Tongue (tissue), 2 donors: ENCODE data around the gene GUCY2D. TPM values are rescaled to one million over a fixed set of nuclear protein-coding genes. Genes with fewer than 3 reads are reported as not detected.
"Not testable (repeated sequence)": the region's sequence is repeated elsewhere in the genome, so short reads cannot be mapped to it uniquely, and the experiment has no call there.

Source experiments
- DNase-seq: peaks from one replicate; pipeline ENCODE4 v3.0.0-alpha.2; 2015
- total RNA-seq: library from RNA; depleted of rRNA; stranded (reverse); fragments of >200 nt; gene quantifications from one replicate; pipeline ENCODE4 v1.2.3, GENCODE V29; 2014

Gene GUCY2D
- total RNA-seq, 1 donor from 2014 or later = not detected

DNA sequence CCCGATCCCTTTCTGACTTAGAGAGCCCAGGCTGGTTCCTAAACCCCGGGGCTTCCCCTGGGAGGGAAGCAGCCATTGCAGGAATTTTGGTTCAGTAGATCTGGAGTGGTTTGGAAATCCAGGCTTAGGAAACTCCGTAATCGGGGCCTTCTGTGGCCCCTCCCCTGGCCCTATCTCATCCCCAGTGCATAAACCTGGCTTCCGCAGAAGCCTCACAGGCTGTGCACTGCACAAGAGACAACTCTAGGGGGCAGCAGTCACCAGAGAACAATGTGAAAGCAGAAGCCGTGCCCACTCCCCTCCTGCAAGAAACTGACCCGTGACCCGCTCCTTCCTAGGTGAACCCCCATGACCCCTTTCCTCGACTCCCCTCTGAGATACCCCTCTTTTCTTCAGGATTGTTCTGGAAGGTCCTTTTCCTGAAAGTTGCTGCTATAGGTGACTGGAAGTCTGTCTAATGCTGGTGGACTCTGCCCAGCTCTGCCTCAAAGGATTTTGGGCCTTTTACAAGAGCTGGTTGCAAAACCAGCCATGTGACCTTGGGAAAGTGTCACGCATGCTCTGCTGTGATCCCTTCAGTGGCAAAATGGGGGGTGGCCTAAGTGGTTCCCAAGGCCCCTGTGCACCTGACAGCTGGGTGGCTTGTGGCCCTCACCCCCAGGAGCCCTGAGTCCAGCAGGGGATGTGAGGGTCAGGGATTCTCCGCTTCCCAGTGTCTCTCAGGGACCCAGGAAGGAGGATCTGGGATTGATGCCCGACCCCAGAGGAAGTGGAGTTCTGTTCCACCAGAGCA is 14.4 kb downstream of the GUCY2D start:
- peak; percentile 50 for DNase-seq

DNA sequence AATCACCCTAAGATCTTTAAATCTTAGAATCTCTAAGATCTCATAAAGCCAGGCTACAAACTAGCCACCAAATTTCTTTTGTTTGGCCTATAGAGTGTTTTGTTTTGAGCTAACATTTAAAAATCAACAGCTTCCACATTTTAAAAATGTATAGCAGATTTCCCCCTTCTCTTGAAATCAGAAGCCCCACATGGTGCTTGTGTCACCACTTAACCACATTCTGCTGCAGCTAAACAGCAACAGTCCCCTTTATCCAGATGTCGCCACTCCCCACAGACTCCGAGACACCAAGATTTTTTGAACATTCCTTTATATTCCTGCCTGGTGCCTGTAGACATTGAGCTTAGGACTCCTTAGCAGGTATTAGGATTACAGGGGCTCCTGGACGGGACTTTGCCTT is 16.0 kb downstream of the GUCY2D start:
- no peak for DNase-seq

DNA sequence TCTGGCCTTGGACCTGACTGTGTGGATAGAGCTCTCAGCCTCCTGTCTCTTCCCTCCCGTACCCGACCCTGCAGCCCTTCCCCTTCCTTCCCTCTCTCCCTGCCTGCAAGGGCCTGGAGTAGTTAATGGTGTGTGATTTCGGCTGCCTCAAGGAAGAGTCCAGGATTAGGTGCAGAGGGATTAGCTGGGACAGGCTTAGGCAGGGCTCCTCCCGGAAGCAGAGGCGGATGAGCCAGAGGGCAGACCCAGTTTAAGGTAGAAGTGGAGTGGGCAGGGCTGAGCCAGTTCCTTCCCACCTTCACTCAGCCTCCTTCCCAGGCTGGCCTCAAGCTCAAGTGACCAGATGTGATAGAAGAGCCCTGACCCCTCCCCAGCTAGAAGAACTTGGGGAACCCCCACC is 16.8 kb downstream of the GUCY2D start:
- peak; percentile 25 for DNase-seq

DNA sequence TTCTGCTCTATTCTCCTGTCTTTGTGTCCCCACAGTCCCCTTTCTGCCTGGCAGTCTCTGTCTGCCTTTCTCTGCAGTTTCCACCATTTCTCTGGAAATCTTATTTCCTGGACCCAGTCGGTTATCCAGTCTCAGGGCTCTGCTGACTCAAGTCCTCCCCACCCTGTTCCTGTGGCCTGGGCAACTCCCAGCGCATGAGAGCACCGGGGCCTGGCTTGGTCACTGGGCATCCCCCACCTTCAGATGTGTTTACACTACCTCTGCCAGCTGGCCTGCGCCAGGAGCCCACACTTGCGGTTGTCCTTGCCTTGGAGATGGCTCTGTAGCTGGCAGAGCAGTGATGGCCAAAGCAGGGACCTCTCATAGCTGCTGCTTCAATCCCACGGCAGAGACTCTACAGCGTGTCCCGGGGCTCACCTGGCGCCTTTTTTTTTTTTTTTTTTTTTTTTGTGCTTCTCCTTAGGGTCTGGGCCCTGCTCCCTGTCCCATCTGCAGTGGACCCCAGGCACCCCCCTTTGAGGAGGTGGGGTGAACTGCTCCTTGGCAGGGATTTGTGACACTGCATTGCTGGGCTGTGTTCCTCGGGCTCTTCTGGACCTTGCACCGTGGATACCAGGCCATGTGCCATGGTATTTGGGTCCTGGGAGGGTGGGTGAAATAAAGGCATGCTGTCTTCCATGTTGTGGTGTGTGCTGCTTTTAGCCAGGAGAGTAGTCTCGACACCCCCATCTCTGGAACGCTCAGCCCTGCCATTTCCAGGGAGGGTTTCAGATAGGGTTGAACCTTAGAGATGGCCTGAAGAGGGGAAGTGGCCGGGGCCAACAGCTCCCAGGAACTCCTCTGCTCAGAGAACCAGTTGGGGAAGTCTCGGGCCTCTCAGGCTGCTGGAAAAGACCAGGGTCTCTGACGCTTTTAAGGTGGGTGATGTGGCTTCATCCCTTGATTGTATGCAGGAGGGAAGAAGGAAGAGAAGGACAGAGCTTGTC is 17.5 kb downstream of the GUCY2D start:
- DNase-seq = no peak

DNA sequence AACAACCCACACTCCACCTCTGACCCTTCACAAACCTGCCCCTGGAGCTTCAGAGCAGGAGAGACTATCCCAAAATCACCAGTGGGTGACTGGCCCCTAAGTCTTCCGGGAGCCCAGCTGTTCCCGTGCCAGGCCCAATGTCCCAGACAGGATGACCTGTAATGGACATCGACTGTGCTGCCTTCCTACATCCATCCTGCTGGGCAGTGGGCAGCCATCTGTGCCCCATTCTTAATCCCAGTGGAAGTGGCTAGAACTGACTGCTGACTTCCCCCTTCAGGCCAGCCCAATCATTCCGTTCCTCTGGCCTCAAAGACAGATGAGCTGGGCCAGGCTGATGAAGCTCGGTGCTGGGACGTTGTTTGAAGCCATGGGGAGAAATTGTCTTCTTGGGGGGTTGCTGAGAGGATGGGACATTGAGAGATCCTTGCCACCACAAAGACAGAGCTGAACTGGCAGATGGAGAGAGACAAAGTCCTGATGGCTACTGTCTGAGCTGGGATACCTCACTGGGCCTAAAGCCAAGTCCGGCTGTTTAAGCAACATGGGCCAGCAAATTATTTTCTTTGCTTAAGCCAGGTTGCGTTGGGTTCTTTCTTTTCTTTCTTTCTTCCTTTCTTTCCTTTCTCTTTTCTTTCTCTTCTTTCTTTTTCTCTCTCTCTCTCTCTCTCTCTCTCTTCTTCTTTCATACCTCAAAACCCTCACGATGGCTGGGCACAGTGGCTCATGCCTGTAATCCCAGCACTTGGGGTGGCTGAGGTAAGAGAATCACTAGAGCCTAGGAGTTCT is 18.6 kb downstream of the GUCY2D start:
- DNase-seq = no peak

DNA sequence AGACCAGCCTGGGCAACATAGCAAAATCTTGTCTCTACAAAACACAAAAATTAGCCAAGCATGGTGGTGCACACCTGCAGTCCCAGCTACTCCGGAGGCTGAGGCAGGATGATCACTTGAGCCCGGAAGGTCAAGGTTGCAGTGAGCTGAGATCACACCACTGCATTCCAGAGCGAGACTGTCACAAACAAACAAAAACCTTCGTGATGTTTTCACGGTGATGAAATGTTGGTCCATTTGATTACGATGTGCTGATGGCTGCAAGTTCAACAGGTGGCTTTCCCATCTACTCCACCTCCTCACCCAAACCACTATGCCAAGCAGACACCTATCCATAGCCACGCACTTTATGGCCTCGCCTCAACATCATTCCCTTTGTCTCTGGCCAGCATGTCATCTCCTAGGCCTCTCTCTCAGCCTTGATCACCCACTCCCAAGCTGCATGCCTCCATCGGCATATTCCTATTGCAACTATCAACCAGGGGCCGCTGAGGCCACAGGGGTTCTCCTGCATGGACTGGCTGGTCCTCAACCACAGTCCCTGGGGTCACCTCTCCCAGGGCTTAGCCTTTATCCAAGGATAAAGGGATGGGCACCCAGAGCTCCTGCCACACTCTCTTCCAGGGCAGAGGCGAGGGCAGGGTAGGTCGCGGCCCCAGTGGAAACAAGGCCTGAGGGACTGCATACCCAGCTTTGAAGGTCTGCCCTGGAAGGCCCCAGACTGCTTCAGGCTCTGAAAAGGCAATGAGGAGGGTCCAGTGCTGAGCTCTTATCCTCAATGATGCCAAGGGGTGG is 19.3 kb downstream of the GUCY2D start:
- DNase-seq = no peak

DNA sequence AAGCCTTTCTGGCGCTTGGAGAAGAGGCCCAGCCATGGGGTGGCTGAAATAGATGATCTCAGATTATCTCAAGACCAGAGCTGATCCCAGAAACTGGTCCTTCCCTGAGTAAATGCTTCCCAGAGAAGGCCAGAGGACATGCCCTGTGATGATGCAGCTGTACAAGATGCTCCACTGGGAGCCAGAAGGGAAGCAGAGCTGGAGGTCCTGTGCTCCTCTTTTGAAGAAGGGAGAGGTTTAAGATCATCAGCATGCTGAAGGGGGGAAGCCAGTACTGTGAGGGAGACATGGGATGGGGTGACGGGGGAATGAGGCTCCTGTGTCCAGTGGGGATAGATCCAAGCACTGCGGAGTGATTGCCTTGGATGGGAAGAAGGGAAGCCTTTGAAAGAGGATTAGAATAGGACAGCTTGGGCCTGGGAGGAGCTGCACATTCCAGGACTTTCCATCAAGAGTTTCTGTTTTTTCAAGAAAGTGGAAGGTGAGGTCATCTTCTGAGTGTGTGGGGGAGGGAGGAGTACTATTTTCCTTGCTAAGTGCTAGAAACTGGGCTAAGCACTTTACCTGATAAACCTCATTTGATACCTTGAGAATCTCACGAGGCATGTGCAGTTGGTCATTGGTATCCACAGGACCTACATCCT is 20.1 kb downstream of the GUCY2D start:
- no peak for DNase-seq

DNA sequence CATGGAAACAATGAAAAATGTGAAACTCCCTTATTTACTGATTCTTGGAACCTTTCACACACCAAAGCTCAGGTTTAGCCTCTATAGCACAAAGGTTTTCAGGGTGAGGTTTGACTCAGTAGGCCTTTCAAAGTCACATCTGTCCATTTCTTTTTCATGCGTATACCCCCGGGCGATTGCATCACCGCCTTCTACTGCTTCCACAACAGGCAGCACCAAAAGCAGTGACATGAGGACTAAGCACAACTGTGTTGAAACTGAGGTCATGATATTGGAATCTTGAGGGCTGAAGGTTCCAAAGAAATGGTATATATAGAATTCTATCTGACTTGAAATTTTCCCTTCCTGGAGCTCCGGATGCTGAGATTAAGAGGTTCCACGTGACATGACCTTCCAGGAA is 21.7 kb downstream of the GUCY2D start:
- not testable (repeated sequence) for DNase-seq

DNA sequence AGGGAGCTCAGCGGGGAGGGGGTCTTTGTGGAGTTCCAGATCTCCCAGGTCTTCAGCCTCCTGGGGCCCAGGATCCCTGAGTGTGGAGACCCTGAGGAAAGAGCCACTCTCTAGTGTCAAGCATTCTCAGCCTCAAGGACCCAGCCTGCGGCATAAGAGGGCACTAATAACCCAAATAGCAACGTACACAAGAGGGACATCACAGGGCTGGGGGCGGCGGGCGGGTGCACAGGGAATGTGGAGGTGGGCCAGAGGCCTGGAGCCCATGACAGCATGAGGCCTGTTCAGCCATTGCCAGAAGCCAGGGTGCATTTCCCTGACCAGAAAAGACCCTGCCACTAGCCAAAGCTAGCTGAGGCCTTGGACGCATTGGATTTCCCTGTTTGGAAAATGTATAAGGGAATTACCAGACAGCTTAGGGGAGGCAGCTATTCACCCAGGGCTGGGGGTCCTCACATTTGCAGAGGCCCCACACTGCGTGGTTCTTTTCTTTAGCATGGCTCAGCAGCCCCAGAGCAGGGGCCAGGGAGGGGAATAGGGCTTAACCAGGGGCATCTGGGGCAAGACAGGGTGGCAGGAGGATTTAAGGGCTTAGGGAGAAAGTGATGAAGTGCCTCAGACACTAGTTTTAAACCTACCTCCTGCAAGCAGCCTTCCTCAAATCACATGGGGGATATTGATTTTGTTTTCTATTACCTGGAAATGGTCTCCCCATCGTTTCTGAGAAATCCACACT is 22.9 kb downstream of the GUCY2D start:
- DNase-seq = no peak

DNA sequence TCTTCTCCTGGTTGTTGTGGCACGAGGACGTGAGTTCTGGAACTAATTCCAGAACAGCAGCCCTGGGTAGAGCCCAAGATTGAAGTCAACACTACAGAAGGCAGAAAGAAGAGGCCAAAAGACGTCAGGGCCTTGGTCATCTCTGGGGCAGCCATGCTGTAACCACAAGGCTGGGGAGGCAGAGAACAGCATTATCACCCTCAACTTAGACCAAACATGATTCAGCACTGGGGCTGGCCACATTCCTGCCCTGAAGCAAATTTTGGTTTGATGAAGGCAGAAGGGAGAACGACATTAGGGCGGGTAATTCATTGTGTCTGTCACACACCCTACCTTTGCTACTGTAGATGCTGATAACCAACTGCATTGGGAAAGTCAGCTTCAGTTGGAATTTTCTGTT is 26.7 kb downstream of the GUCY2D start:
- no peak for DNase-seq

DNA sequence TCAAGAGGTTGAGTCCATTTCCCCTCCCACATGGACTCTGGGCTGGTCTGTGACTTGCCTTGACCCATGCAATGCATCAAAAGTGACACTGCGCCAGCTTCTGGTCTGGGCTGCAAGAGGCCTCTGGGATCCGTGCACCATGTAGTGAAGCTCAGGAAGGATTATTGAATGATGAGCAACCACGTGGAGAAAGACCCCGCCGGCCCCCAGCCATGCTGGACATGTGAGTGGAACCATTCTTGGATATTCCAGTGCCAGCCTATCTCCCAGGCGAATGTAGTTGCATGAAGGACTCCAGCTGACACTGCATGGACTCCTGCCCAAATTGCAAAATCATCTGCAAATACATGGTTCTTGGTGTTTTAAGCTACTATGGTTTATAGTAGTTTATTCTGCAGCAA is 28.8 kb downstream of the GUCY2D start:
- no peak for DNase-seq

DNA sequence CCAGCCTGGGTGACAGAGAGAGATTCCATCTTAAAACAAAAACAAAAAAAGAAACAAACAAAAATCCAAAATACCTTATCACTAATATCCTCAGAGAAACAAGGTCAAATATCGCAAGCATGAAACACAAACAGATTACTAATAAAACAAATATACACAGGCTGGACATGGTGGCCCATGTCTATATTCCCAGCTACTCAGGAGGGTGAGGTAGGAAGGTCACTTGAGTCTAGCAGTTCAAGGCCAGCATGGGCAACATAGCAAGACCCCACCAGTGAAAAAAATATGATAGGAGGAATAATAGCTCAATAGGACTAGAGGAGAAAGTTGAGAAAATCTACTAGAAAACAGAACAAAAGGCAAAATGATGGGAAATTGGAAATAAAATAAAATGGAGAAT is 29.5 kb downstream of the GUCY2D start:
- DNase-seq = no peak

DNA sequence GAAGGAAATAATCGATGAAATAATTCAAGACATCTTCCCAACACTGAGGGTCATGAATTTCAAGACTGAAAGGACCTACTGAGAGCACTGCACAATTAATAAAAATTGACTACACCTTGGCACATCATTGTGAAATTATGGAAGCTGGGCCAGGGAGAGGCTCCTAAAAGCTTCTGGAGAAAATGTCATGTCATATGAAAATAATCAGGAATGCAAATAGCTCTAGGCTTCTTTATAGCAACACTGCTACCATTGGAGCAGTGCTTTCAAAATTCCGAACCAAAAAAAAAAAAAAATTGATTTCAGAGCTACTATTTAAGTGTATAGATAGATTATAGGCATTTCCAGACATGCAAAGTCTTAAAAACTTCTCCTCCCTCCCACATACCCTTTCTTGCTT is 30.0 kb downstream of the GUCY2D start:
- DNase-seq = no peak

DNA sequence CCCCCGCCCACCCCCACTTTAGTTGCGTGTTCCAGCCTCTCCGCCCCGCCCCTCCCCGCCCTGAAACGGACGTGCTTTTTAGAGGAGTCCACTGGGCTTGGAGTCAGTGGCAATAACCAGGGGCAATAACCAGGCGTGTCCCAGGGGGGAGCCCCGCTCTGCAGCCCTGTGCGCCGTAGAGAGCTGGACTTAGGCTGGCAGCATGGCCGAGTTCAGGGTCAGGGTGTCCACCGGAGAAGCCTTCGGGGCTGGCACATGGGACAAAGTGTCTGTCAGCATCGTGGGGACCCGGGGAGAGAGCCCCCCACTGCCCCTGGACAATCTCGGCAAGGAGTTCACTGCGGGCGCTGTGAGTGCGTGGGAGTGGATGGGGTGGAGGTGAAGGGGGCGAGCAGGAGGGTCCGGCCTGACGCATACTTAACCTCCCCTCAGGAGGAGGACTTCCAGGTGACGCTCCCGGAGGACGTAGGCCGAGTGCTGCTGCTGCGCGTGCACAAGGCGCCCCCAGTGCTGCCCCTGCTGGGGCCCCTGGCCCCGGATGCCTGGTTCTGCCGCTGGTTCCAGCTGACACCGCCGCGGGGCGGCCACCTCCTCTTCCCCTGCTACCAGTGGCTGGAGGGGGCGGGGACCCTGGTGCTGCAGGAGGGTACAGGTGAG is 36.7 kb downstream of the GUCY2D start, which contains the start of gene ALOX15B:
Gene ALOX15B, plus strand, starts transcription at position 106 of the 657 bp plus-strand sequence. Its CDS starts 97 bp downstream, at position 203.
- no peak for DNase-seq

DNA sequence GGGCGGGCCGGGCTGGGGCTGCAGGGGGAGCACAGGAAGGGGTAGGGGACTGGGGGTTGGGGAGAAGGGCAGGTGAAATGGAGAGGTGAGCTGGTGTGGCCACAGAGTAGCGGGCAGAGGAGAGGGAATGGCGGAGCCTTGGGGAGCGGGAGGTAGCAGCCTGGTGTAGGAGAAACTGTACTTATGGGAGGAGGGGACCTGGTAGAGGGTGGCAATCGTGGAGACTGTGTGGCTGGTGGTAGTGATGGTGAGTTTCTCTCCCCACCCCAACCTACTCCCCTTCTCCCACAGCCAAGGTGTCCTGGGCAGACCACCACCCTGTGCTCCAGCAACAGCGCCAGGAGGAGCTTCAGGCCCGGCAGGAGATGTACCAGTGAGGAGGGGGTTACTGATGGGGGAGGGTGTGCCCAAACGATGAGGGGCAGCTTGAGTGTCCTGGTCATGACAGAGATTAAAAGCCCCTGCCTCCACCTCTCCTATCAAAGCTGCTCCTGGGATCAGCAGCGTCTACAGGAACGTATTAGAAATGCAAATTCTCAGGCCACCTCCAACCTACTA is 37.3 kb downstream of the GUCY2D start:
- DNase-seq = no peak

DNA sequence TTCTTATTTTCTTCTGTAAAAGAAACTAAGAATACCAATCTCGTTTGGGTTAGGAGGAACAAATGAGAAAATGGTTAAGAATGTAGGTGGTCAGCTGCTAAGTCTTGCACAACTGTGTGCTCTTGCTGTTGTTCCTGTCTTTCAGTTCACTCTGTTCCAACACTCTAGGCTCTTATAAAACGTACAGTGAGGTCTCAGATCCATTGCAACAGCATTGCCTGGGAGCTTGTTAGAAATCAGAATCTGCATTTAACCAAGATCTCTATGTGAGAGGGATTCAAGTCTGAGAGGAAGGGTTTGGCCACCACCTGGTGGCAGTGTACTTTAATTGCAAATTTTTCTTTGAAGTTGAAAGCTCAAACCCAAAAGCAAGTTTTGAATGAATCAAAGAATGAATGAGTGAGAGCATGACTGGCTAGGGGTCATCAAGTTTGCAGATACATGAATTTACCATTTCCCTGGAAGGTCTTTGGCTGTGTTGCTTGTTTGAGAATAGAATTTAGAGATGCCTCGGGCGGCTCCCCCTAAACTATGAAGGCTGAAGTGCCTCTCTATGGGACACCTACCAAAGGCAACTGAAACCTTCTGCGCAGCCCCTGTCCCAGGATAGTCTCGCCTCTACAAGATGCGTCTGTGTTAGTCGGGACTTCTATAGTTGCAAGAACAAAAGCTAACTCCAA is 39.0 kb downstream of the GUCY2D start:
- DNase-seq = peak; percentile 53

DNA sequence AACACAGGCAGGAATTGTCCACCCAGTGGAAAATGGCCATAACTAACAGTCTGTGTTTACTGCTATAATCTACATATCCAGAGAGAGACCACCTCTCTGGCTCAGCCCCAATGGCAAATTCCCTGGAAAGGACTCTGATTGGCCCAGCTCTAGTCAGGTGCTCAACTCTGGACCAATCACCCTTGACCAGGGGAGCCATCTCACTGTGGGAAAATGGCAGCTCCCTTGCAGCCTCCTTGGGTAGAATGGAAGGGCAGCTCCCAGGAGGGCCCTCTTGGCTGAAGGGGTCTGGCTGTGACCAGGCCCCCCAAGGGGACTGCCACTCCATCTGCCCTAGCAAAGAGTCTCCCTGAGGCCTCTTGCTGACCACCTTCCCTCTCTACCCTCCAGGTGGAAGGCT is 39.6 kb downstream of the GUCY2D start:
- DNase-seq = no peak
